H1 (cell line): Measurements from ENCODE around the gene FAM13C.

ENCODE experiments used
- E2F6 ChIP-seq: IDR thresholded peaks from 2 replicates; pipeline ENCODE4 v1.6.1; 2012; ENCODE audit warnings: inconsistent platforms
- POLR2A ChIP-seq, 2 experiments: IDR thresholded peaks; 1 replicate in 1 of 2; 2 replicates in 1 of 2; pipeline ENCODE4 v1.6.1; 2011; ENCODE audit warnings: low read depth in 2 of 2, low read length in 2 of 2, mild to moderate bottlenecking in 2 of 2; ENCODE audit errors: control extremely low read depth in 1 of 2
- RFX5 ChIP-seq: IDR thresholded peaks from 2 replicates; pipeline ENCODE4 v1.6.1; 2011; ENCODE audit warnings: low read depth, low read length, improper control_type of control experiment, borderline replicate concordance
- USF2 ChIP-seq: IDR thresholded peaks from 2 replicates; pipeline ENCODE4 v1.6.1; 2011; ENCODE audit warnings: low read length, improper control_type of control experiment

- TF ChIP-seq RFX5 = no peak
- no peak for TF ChIP-seq E2F6
- TF ChIP-seq USF2 = no peak
- no peak for TF ChIP-seq POLR2A (IDR thresholded peaks at IDR 0.05; ENCODE audit: control extremely low read depth in 1 of 2, low read depth in 2 of 2, low read length in 2 of 2)
These were observed 40.2 kb downstream of the FAM13C start for GRCh38 chr10:59322131-59322530.
